HG03575 (cell line): ENCODE measurements around the gene DPP8.
"Not testable (repeated sequence)": the region's sequence is repeated elsewhere in the genome, so short reads cannot be mapped to it uniquely, and the experiment has no call there.

Experiments
- ATAC-seq: cut with Tn5 transposase; IDR thresholded peaks from one replicate; pipeline ENCODE4 v1.9.1; 2021; ENCODE audit not compliant: unreplicated experiment, insufficient number of reproducible peaks, low FRiP score; ENCODE audit errors: extremely low read depth

Gene DPP8

DNA sequence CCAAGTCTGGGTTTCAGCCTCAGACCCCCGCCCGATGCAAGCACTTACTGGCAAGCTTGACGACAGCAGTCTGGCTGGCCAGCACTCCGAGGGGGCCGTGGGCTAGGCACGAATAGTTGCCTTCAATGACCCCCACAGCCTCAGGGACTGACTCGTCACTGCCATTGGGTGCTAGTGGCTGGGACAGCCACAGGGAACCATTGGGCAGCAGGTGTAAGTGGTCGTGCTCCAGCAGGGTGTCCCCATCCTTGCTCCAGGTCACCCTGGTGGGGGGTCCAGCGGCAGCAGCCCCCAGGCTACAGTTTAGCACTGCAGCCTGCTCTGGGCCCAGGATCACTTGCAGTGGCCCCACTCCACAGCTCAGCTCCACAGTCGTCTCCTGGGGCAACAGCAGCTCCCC lies 106.5 kb downstream of the DPP8 start:
- ATAC-seq, result no peak

DNA sequence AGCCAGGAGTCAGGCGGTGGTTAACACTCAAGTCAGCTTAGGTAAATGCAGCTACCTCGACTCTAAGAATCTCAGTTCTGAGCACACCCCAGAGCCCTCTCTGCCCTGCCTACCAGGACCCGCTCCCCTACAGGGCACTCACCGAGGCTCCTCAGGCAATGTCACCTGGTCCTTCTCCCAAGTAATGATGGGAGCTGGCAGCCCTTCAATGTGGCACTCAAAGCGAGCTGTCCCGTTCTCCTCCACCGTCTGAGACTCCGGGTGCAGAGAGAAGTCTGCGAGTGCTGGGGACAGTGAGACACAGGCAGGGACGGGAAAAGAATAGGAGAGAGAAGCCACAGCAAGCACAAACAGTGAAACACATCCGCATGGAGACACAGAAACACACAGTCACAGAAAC lies 107.5 kb downstream of the DPP8 start:
- no peak for ATAC-seq

DNA sequence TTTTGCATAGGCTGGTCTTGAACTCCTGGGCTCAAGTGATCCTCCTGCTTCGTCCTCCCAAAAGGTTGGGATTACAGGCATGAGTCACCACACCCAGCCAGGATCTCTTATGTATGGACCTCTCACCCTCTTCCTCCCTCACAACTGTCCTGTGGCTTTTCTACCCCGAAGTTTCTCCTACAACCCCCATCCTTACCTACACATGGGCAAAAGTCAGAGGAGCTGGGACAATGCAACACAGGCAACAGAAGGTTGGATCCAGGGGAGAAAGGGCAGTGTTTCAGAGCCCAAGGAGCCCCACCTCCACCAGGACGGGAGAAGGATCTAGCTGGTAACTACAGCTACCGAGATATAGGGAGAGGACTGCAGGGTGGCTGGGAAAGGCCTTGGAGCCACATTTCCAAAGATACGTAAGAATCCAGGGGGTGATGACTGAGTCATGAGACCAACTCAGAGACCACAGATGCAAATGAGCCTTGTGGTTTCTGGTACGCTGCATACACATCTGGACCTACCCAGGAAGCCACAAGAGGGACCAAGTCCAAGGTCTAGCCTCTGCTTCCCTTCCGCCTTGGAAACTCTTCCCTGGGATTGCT lies 108.4 kb downstream of the DPP8 start:
- no peak for ATAC-seq

DNA sequence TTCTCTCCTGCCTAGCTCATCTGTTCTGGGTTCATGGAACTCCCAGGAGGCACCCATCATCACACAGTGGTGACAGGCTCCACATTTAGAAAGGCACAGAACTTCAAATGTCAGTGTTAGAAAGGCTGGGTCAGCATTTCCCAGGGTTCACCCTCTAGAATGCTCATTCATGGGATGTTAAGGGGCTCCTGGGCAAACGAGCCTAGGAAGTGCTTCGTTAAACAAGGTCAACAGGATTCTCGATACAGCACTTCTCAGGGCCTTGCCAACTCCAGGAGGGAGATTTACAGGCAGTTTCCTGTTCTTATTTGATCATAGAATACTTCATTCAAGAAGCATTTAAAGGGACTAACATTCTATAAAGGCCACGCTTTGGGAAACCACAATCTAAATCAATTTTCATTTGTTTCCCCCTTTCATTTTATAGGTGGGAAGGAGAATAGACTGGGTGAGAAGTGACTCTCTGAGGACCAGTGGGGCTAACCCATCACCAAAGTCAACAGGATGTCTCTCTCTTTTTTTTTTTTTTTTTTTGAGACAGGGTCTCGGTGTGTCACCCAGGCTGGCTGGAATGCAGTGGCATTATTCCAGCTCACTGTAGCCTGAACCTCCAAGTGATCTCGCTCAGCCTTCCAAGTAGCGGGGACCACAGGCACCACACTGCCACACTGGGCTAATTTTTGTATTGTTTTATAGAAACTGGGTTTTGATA lies 109.0 kb downstream of the DPP8 start:
- ATAC-seq, result no peak

DNA sequence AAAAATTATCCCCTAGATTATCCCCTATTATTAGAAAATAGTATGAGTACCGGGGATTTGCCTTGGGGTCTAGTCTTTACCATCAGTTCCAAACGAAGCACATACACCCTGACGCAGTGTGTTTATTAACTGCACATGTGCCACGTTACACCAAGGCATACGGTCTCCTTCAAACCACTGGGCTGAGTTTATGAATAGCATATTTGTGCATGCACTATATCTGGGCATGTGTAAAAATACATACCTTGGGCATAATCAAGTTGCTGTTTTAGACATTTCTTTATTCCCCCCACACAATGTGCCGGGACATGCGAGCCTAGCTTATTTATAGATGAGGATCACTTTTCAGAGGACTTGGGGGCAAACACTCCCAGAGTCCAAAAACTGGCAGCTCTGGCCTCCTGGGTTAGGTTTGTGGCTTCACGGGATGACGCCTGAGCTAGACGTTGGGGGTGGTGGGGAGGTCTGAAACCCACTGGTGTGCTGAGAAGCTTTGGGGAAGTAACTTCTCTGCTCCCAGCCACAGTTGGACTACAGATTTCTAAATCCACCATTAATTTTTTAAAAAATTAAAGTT lies 111.0 kb downstream of the DPP8 start:
- ATAC-seq, result no peak

DNA sequence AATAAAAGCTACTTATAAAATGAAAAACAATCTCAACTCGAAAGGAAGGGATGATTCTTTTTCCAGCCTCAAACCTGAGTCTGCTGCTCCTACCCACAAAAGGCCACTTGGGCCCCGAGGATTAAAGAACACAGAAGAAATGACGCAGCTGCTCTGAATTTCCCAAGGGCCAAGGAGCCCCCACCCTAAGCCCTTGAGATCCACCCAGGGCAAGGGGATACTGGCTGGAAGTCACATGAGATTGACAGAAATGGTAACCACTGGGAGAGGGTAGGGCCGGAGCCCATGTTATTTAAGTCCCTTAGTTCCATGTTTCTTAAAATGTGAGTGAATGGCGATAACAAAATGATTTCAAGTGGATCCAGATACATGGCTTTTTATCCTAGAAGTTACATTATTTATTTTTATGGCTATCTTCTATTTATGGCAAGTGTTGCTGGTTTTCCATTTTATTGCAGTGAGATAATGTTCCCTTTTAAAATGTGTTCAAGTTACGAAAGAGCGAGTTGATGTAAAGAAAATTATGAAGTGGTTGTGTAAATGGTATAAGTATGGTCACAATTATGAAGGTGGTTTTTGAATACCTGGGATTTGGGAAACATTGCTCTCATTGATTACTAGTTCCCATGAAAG lies 111.6 kb downstream of the DPP8 start:
- no peak for ATAC-seq

DNA sequence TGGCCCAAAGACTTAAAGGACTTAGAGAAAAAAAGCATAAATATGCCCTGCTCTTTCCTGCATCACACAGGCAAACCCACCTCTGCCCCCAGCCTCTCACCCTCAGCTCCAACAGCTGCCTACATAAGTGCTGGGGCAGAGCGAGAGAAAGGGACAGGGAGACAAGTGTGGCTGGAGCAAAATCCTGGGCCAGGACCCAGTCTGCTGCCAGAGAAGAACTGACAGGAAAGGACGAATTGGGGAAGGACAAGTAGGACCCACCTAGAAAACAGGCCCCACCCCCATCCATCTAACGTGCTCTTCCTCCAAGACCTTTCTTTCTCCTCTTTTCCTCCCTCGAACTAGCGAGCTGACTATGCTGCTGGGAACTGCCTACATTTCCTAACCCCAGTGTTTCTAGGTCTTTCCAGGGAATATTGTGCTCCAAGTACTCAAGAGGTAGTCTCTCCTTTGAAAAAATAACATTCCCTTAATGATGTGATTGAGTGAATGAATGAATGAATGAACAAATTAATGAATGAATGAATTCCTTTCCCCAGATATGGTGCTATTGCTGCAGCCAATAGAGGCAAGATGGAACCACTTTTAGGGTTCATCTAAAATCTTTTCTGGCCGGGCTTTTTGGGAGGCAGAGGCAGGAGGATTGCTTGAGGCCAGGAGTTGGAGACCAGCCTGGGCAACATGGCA lies 113.2 kb downstream of the DPP8 start:
- ATAC-seq, result no peak

DNA sequence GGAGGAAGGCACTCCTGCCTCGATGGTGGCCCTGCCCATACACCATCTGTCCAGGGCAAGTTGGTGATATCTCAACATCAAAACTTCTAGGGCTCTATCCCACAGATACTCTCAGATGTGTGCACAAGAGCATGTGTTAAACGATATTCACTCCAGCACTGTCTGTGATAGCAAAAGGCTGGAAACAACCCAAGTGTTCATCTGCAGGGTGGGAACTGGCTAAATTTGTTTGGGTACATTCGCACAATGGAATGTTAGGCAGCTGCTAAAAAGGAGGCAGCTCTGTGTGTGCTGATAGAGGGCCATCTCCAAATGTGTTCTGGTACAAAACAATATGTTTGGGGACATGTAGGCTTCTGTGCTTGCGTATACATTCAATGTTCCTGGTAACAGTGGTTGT lies 114.5 kb downstream of the DPP8 start:
- no peak for ATAC-seq

DNA sequence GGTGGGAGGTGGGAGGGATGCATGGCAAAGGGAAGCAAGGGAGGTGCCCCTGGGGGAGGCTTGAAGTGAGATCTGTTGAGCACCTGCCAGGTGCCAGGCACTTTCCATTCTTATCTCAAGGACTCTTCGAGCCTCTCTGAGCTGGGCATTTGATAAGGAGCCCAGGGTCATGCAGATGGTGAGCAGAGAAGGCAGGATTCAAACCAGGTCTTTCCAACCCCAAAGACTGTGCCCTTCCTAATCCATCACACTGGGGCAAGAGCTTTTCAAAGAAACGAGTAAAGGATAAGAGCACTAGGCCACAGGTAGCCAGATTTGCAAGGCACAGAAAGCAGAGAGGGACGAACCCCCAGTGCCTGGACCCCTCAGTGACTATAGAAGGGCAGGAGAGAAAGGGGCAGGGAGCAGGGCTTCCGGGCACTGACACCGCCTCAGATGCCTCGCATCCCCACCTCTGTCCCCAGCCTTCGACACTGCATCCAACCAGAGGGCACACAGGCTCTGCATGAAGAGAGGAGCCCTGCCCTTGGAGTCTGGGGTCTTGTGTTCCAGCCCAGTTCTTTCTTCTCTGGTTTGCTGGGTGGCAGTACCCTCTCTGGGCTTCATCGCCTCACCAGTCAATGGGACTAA lies 115.8 kb downstream of the DPP8 start:
- ATAC-seq, result no peak

DNA sequence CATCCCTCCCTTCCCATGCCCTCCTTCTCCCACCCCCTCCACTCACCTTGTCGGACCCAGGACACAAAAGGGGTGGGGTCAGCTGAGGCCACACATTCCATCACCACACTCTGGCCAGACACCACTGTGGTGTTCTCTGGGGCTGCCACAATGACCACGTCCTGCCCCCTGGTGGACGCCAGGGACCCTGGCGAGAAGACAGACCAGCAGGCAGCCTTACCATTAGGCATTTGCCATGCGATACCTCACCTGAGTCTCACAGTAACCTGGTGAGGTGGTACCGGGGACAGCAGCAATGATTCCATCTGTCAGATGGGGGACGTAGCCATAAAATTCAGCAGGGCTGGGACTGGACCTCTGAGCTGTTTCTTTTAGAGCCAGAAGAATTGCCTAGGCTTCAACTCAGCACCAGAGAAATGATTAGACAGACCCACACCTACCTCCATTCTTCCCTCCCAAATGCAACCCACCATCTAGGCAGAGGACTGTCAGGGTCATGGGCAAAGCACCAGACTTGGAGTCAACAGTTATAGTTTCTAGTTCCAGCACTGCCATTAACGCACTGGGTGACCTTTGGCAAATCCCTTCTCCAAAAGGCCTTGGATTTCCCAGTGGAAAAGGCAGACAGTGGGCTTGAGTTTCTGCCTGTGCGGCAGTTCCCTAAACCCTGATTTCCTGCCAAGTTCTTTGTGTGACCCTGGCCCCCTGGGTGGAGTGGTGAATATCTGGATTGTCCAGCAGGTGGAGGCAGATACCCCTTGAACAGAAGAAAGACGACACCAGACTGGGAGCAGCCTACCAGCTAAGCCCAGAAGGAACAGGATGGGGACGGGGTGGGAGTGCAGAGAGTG lies 116.5 kb downstream of the DPP8 start:
- no peak for ATAC-seq

DNA sequence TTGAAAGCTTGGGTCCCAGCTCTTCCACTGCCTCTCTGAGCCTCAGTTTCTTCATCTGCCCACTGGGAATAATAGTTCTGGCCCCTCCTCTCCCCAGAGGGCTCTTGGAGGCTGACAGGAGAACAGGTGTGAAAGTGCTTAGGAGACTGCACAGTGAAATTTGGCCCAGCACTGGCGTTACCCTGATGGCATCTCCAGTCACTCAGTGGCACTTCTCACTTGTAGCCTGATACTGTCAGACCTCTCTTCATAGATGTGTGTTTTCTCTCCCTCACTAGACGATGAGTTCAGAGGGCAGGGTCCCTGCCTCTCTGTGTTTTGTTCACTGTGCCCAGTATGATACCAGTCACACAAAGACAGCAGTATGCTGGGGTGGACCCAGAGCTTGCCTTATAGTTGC lies 117.5 kb downstream of the DPP8 start:
- no peak for ATAC-seq

DNA sequence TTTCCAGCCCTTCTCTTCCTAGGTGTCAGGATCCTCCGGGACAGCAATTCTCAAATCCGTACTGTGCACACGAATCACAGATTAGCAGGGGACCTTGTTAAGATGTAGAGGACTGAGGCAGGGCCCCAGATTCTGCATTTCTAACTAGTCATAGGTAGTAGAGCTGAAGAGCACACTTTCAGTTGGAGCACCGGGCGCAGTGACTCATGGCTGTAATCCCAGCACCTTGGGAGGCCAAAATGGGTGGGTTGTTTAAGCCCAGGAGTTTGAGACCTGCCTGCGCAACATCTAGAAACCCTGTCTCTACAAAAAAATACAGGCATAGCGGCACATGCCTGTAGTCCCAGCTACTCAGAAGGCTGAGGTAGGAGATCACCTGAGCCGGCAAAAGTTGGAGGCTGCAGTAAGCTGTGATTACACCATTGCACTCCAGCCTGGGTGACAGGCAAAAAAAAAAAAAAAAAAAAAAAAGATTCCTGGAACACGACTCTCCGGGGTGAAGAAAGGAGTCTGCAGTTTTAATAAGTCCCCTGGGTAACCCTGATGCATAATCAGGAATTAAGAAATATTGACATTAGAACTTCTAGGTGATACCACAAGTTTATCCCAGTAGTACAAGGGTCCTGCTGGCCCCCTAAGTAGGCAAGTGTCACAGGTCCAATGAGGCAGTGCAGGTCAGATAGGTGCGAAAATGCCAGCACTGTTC lies 118.3 kb downstream of the DPP8 start:
- no peak for ATAC-seq

DNA sequence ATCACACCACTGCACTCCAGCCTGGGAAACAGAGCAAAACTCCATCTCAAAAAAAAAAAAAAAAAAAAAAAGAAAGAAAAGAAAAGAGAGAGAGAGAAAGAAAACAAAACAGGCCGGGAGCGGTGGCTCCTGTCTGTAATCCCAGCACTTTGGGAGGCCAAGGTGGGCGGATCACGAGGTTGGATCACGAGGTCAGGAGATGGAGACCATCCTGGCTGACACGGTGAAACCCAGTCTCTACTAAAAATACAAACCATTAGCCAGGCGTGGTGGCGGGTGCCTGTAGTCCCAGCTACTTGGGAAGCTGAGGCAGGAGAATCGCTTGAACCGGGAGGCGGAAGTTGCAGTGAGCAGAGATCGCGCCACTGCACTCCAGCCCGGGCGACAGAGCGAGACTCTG lies 119.0 kb downstream of the DPP8 start:
- ATAC-seq, result not testable (repeated sequence)

DNA sequence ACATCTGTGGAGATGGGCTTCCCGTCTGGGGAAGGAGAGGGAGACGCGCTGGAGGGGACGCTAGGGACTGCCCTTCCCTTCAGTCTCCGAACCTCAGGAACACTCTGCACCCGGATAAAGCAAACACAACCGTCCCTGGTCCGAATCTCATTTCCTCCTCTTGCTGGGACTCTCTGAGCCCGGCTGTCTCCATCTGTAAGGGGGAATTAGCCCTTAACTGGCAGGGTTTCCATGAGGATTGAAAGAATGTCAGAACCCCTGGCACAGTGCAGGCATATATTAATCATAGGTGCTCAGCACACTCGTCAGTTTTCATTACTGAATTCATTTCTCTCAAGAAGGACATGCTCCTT lies 120.5 kb downstream of the DPP8 start:
- no peak for ATAC-seq

DNA sequence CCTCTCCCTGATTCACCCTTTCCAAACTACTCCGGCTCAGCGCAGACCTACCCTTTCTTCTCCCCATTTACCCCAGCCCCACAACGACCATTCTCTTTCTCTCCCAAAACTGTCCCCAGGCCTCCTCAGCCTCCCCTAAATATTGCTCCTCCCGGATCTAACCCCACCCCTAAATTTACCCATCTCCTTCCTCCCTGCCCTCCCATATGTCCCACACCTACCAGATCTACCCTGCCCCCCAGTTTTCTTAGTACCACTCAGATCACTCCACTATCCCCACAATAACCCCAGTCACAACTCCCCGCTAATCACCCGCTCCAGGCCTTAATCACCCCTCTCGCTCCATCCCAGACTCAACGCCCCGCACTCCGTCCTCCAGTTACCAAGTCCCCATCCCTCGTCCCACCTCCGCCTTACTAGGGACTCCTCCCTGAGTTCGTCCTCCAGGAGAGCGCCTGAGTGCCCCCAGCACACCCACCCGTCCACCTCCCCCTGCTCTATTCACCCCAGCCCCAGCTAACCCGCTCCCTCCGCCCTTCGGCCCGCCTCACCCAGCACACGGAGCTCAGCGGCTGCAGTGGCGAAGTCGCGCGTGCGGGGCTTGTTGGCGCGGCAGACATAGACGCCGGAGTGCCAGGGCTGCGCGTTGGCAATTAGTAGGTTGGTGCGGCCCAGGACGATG lies 121.1 kb downstream of the DPP8 start:
- ATAC-seq, result no peak

DNA sequence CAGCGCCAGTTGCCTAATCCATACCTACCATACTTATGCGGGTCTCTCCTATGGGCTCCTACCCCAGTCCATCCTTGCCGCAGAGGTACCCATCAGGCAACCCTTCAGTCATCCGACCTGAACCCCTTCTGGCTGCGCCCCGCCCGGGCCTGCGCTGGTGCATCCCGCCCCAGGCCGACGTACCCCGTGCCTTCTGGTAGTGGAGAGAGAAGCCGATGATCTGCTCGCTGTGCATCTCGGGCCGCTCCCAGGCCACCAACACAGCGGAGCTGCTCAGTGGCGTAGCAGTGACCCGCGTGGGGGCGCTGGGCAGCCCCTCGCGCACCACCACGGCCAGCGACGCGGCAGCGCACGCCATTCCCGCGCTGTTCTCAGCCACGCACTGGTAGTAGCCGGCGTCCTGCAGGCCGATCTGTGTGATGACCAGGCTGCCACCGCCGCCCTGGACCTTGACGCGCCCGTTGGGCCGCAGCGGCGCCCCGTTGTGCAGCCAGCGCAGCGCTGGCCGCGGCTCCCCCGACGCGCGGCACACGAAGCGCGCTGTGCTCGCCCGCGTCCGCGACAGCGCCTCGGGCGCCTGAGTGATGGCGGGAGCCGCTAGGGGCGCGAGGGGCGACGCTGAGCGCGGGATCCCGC lies 121.8 kb downstream of the DPP8 start:
- ATAC-seq, result no peak

DNA sequence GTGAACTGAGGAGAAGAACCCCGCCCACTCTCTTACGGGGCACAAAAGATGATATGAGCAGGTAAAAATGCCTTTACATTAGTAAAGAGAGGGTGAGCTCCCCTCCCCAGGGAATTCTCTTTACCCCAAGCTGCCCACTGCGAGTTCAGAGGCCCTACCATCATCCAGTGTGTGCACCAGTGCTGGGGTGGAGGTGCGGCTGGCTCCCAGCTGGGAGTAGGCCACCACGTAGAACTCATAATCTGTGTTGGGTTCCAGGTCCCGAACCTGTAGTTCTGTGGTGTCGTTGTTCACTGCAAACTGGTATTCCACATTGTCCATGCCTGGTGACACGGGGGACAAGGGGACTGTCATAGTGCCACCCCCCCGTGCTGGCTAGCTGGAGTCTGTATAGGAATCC lies 122.6 kb downstream of the DPP8 start:
- ATAC-seq, result no peak
